Kidney epithelial cell (primary cell): ENCODE data around the gene JPH3. TPM values are rescaled to one million over a fixed set of nuclear protein-coding genes. Genes with fewer than 3 reads are reported as not detected.

Experiments
- DNase-seq: peaks from one replicate; pipeline ENCODE4 v3.0.0-alpha.2; 2010; ENCODE audit warnings: low read depth
- H3K27me3 ChIP-seq: 2 replicates; pipeline ENCODE4 v1.6.0; 2011; ENCODE audit warnings: low read length; ENCODE audit not compliant: control insufficient read depth, insufficient read depth
- H3K36me3 ChIP-seq: 2 replicates; pipeline ENCODE4 v1.5.1; 2011; ENCODE audit warnings: low read length; ENCODE audit not compliant: control insufficient read depth, insufficient read depth
- H3K4me3 ChIP-seq: 2 replicates; pipeline ENCODE4 v1.5.1; 2011; ENCODE audit warnings: low read depth, mild to moderate bottlenecking, control low read depth, low read length
- total RNA-seq: library from RNA; depleted of rRNA; stranded (reverse); fragments of >200 nt; gene quantifications from 2 replicates; pipeline ENCODE4 v1.2.3, GENCODE V29; 2015
- TF ChIP-seq, protein P1 (sequence below): IDR thresholded peaks from 2 replicates; pipeline ENCODE4 v1.5.1; 2011; ENCODE audit warnings: mild to moderate bottlenecking, moderate library complexity, low read length, control low read depth, inconsistent platforms; ENCODE audit not compliant: insufficient read depth, poor library complexity, severe bottlenecking

JPH3 gene
- total RNA-seq, 1 donor from 2014 or later, result 2.1 TPM

- Histone ChIP-seq H3K36me3 (no peaks in the 10 kb centered on the region), H3K27me3 (peaks cover 13% of the 10 kb centered on the region), H3K4me3 (no peak overlapping the region)
- DNase-seq, result no peak
- TF ChIP-seq, protein P1, sequence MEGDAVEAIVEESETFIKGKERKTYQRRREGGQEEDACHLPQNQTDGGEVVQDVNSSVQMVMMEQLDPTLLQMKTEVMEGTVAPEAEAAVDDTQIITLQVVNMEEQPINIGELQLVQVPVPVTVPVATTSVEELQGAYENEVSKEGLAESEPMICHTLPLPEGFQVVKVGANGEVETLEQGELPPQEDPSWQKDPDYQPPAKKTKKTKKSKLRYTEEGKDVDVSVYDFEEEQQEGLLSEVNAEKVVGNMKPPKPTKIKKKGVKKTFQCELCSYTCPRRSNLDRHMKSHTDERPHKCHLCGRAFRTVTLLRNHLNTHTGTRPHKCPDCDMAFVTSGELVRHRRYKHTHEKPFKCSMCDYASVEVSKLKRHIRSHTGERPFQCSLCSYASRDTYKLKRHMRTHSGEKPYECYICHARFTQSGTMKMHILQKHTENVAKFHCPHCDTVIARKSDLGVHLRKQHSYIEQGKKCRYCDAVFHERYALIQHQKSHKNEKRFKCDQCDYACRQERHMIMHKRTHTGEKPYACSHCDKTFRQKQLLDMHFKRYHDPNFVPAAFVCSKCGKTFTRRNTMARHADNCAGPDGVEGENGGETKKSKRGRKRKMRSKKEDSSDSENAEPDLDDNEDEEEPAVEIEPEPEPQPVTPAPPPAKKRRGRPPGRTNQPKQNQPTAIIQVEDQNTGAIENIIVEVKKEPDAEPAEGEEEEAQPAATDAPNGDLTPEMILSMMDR, result no peak
Observed at GRCh38 chr16:87671715-87672270, 69.5 kb downstream of the JPH3 start.

DNA sequence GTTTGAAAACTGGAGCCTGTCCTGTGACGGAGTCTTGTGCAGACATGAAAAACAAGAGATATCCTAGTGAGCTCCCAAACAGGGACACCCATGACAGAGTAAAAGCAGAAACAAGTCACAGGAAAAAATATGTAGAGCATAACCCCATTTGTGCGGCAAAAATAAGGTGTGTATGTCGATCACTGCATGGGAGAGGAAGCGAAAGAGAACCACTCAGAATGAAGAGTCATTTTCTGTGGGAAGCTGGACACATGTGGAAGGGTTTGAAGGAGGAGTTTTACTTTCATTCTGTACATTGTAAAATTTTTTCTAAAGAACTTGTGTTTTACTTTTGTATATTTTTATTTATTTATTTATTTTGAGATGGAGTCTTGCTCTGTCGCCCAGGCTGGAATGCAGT is 72.1 kb downstream of the JPH3 start:
- no peak for DNase-seq
- Histone ChIP-seq H3K27me3 (peaks cover 10% of the 10 kb centered on the region), H3K36me3 (no peaks in the 10 kb centered on the region), H3K4me3 (no peak overlapping the region)
- TF ChIP-seq, protein P1, result no peak

- no peak overlapping the region for H3K4me3 ChIP-seq
- DNase-seq, result no peak
- H3K27me3 ChIP-seq, result peaks cover 14% of the 10 kb centered on the region
- no peaks in the 10 kb centered on the region for H3K36me3 ChIP-seq
- TF ChIP-seq, protein P1, result no peak
Observed at GRCh38 chr16:87675111-87675719, 72.9 kb downstream of the JPH3 start.

GRCh38 chr16:87677830-87678229 is 75.5 kb downstream of the JPH3 start:
- TF ChIP-seq, protein P1, result no peak
- DNase-seq, result no peak
- Histone ChIP-seq H3K4me3 (no peak overlapping the region), H3K27me3 (peaks cover 17% of the 10 kb centered on the region), H3K36me3 (no peaks in the 10 kb centered on the region)

GRCh38 chr16:87678618-87679017 is 76.3 kb downstream of the JPH3 start:
- Histone ChIP-seq H3K27me3 (peaks cover 17% of the 10 kb centered on the region), H3K4me3 (no peak overlapping the region), H3K36me3 (no peaks in the 10 kb centered on the region)
- TF ChIP-seq, protein P1, result no peak
- DNase-seq, result no peak
